Neural progenitor cell (in vitro differentiated cells): ENCODE data around the gene POLDIP2. TPM values are rescaled to one million over a fixed set of nuclear protein-coding genes. Genes with fewer than 3 reads are reported as not detected.
A peak's percentile ranks its signal among the peaks of the same experiment; 100 is the strongest.

Experiments
- DNase-seq: peaks from one replicate; pipeline ENCODE4 v3.0.0-alpha.2; 2016; ENCODE audit warnings: low spot score
- H2AFZ ChIP-seq: fragments of 200-600 bp; sonication (generic); replicated peaks from 2 replicates; pipeline ENCODE4 v1.6.1; 2016; ENCODE audit warnings: antibody characterized with exemption
- H3F3A ChIP-seq: fragments of 200-600 bp; sonication (generic); 2 replicates; pipeline ENCODE4 v1.6.1; 2016; ENCODE audit warnings: antibody characterized with exemption, low read depth
- H3K27ac ChIP-seq: fragments of 200-600 bp; sonication (generic); 2 replicates; pipeline ENCODE4 v1.5.1; 2016; ENCODE audit warnings: mild to moderate bottlenecking
- H3K27me3 ChIP-seq: fragments of 200-600 bp; sonication (generic); 2 replicates; pipeline ENCODE4 v1.6.1; 2016; ENCODE audit warnings: mild to moderate bottlenecking, moderate library complexity
- H3K36me3 ChIP-seq: fragments of 200-600 bp; sonication (generic); 2 replicates; pipeline ENCODE4 v1.5.1; 2016
- H3K4me1 ChIP-seq: fragments of 200-600 bp; sonication (generic); 2 replicates; pipeline ENCODE4 v1.6.1; 2016; ENCODE audit warnings: mixed run types
- H3K4me2 ChIP-seq: fragments of 200-600 bp; sonication (generic); 2 replicates; pipeline ENCODE4 v1.6.1; 2016
- H3K4me3 ChIP-seq: fragments of 200-600 bp; sonication (generic); 2 replicates; pipeline ENCODE4 v1.5.1; 2016
- H3K79me2 ChIP-seq: fragments of 200-600 bp; sonication (generic); 2 replicates; pipeline ENCODE4 v1.6.1; 2016; ENCODE audit warnings: low read depth
- H3K9ac ChIP-seq: fragments of 200-600 bp; sonication (generic); 2 replicates; pipeline ENCODE4 v1.6.1; 2016
- H3K9me3 ChIP-seq: fragments of 200-600 bp; sonication (generic); 2 replicates; pipeline ENCODE4 v1.5.1; 2016; ENCODE audit warnings: low read depth
- H4K20me1 ChIP-seq: fragments of 200-600 bp; sonication (generic); 2 replicates; pipeline ENCODE4 v1.6.1; 2016; ENCODE audit warnings: low read depth
- H3K27ac Mint-ChIP-seq: 3 replicates; pipeline ENCODE4 v1.8.0; 2021; ENCODE audit warnings: mixed read lengths
- H3K27me3 Mint-ChIP-seq: 2 replicates; pipeline ENCODE4 v1.8.0; 2022; ENCODE audit warnings: low read depth, mild to moderate bottlenecking, inconsistent platforms, moderate library complexity, mixed read lengths; ENCODE audit not compliant: insufficient read depth
- H3K36me3 Mint-ChIP-seq: 3 replicates; pipeline ENCODE4 v1.8.0; 2021; ENCODE audit warnings: mixed read lengths
- H3K4me1 Mint-ChIP-seq: 3 replicates; pipeline ENCODE4 v1.8.0; 2021; ENCODE audit warnings: mixed read lengths
- H3K4me3 Mint-ChIP-seq: 3 replicates; pipeline ENCODE4 v1.8.0; 2021; ENCODE audit warnings: mild to moderate bottlenecking, moderate library complexity, mixed read lengths
- H3K9me3 Mint-ChIP-seq: 3 replicates; pipeline ENCODE4 v1.8.0; 2020; ENCODE audit warnings: mixed read lengths
- CTCF ChIP-seq: fragments of 200-600 bp; sonication (generic); IDR thresholded peaks from 2 replicates; pipeline ENCODE4 v1.5.1; 2017; ENCODE audit warnings: antibody characterized with exemption, mild to moderate bottlenecking
- EZH2 ChIP-seq: fragments of 200-600 bp; sonication (generic); IDR thresholded peaks from 2 replicates; pipeline ENCODE4 v1.6.1; 2017; ENCODE audit warnings: antibody characterized with exemption, mild to moderate bottlenecking, moderate library complexity
- EZH2phosphoT487 ChIP-seq: fragments of 200-600 bp; sonication (generic); IDR thresholded peaks from 2 replicates; pipeline ENCODE4 v1.6.1; 2017; ENCODE audit warnings: antibody characterized with exemption
- total RNA-seq: library from RNA; depleted of rRNA; stranded (reverse); fragments of >200 nt; gene quantifications from 2 replicates; pipeline ENCODE4 v1.2.3, GENCODE V29; 2015; ENCODE audit warnings: low replicate concordance

POLDIP2 gene
- total RNA-seq, 1 donor from 2014 or later: 44.6 TPM

- peaks cover 43% of the 10 kb centered on the region for H3K79me2 ChIP-seq
- peak overlapping the region; percentile 98 for H3K4me3 Mint-ChIP-seq
Observed at GRCh38 chr17:28333083-28333746, 24.1 kb downstream of the POLDIP2 start.

GRCh38 chr17:28331891-28332420 is 25.4 kb downstream of the POLDIP2 start:
- no peak overlapping the region for H2AFZ ChIP-seq
- H3K9ac ChIP-seq: no peak overlapping the region
- no peak overlapping the region for H3K27ac Mint-ChIP-seq
- H3K4me1 Mint-ChIP-seq: peaks cover 35% of the 10 kb centered on the region
- no peaks in the 10 kb centered on the region for H3K9me3 ChIP-seq
- peak overlapping the region; percentile 5 for H3K4me3 Mint-ChIP-seq
- H3K36me3 ChIP-seq: no peaks in the 10 kb centered on the region
- peaks cover 20% of the 10 kb centered on the region for H4K20me1 ChIP-seq
- H3K4me1 ChIP-seq: peaks cover 4% of the 10 kb centered on the region
- no peak overlapping the region for H3K27ac ChIP-seq
- H3K36me3 Mint-ChIP-seq: peaks cover 11% of the 10 kb centered on the region
- DNase-seq: no peak
- no peak overlapping the region for H3K4me2 ChIP-seq
- no peak for TF ChIP-seq EZH2
- no peak for TF ChIP-seq CTCF
- TF ChIP-seq EZH2phosphoT487: no peak
- peaks cover 2% of the 10 kb centered on the region for H3K27me3 Mint-ChIP-seq
- peaks cover 50% of the 10 kb centered on the region for H3F3A ChIP-seq
- H3K27me3 ChIP-seq: no peaks in the 10 kb centered on the region
- H3K4me3 ChIP-seq: no peak overlapping the region
- peaks cover 41% of the 10 kb centered on the region for H3K79me2 ChIP-seq
- no peaks in the 10 kb centered on the region for H3K9me3 Mint-ChIP-seq

More at GRCh38 chr17:28333083-28333746, 24.1 kb downstream of the POLDIP2 start:
- no peak overlapping the region for H2AFZ ChIP-seq
- H3K4me1 Mint-ChIP-seq: peaks cover 35% of the 10 kb centered on the region
- no peaks in the 10 kb centered on the region for H3K9me3 ChIP-seq
- H3K9ac ChIP-seq: no peak overlapping the region
- H3K4me2 ChIP-seq: no peak overlapping the region
- TF ChIP-seq EZH2phosphoT487: no peak
- TF ChIP-seq EZH2: no peak
- TF ChIP-seq CTCF: no peak
- H4K20me1 ChIP-seq: peaks cover 24% of the 10 kb centered on the region
- H3F3A ChIP-seq: peaks cover 39% of the 10 kb centered on the region
- H3K27ac Mint-ChIP-seq: no peak overlapping the region
- peaks cover 6% of the 10 kb centered on the region for H3K4me1 ChIP-seq
- peaks cover 4% of the 10 kb centered on the region for H3K36me3 Mint-ChIP-seq
- DNase-seq: no peak
- H3K27me3 ChIP-seq: no peaks in the 10 kb centered on the region
- H3K9me3 Mint-ChIP-seq: no peaks in the 10 kb centered on the region
- H3K36me3 ChIP-seq: no peaks in the 10 kb centered on the region
- no peak overlapping the region for H3K4me3 ChIP-seq
- H3K27me3 Mint-ChIP-seq: peaks cover 2% of the 10 kb centered on the region
- H3K27ac ChIP-seq: no peak overlapping the region

- Histone ChIP-seq H3K9ac (no peak overlapping the region), H4K20me1 (peaks cover 24% of the 10 kb centered on the region), H3K27ac (no peak overlapping the region), H3K4me3 (no peak overlapping the region), H3K27me3 (no peaks in the 10 kb centered on the region), H3K4me1 (no peaks in the 10 kb centered on the region), H3K79me2 (peaks cover 47% of the 10 kb centered on the region), H3K4me2 (no peak overlapping the region), H2AFZ (no peak overlapping the region), H3F3A (peaks cover 38% of the 10 kb centered on the region), H3K9me3 (no peaks in the 10 kb centered on the region), H3K36me3 (peaks cover 4% of the 10 kb centered on the region)
- Mint-ChIP-seq H3K27ac (no peak overlapping the region), H3K9me3 (no peaks in the 10 kb centered on the region), H3K36me3 (peaks cover 18% of the 10 kb centered on the region), H3K4me1 (peaks cover 28% of the 10 kb centered on the region), H3K4me3 (no peak overlapping the region), H3K27me3 (peaks cover 2% of the 10 kb centered on the region)
- TF ChIP-seq CTCF: no peak
- TF ChIP-seq EZH2: no peak
- TF ChIP-seq EZH2phosphoT487: no peak
- DNase-seq: no peak
Observed at GRCh38 chr17:28330671-28331070, 26.7 kb downstream of the POLDIP2 start.
